Dendritic cell treated with granulocyte-macrophage colony-stimulating factor and Interleukin-4, amounts not matched to agents 40 ng/mL and 50 ng/mL, for 4 days (primary cell): Measurements from ENCODE around the gene CACNA2D4.

Experiments
- H3K27ac Mint-ChIP-seq: one replicate; pipeline ENCODE4 v1.8.0; 2022; ENCODE audit warnings: mild to moderate bottlenecking, mixed read lengths
- H3K27me3 Mint-ChIP-seq: one replicate; pipeline ENCODE4 v1.8.0; 2022; ENCODE audit warnings: mild to moderate bottlenecking, mixed read lengths
- H3K36me3 Mint-ChIP-seq: one replicate; pipeline ENCODE4 v1.8.0; 2022; ENCODE audit warnings: low read depth, mixed read lengths
- H3K4me1 Mint-ChIP-seq: one replicate; pipeline ENCODE4 v1.8.0; 2022; ENCODE audit warnings: low read depth, mixed read lengths
- H3K4me3 Mint-ChIP-seq: one replicate; pipeline ENCODE4 v1.8.0; 2022; ENCODE audit warnings: mild to moderate bottlenecking, moderate library complexity, mixed read lengths
- H3K9me3 Mint-ChIP-seq: one replicate; pipeline ENCODE4 v1.8.0; 2022; ENCODE audit warnings: mixed read lengths
- intact Hi-C: fragments of 100-400 bp; cut with micrococcal nuclease; formaldehyde crosslinking; loops from one replicate; pipeline ENCODE4 v1.15.0; 2022

Gene CACNA2D4

DNA sequence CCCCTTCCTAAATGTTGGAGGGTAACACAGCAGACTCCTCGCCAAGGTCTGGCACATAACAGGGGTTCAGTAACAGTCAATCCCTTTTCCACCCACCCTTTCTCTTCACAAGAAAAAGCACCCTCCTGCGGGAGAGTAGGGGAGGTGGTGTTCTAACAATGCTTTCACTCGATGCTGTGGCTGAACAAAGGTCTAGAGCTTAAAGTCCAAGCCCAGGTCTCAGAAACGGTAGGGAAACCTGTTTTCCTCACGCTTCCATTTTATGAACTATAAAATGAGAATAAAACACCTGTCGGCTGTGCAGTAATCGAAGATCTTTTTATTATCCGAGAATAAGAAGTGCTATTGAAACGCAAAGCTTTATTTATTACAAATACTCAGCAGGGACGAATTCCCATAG lies 20.9 kb upstream of the CACNA2D4 start:
- Mint-ChIP-seq H3K36me3 (peaks cover 44% of the 10 kb centered on the region), H3K4me3 (no peak overlapping the region), H3K4me1 (no peaks in the 10 kb centered on the region), H3K9me3 (no peaks in the 10 kb centered on the region), H3K27ac (no peak overlapping the region), H3K27me3 (no peaks in the 10 kb centered on the region)
- intact Hi-C loops = no loop called here

DNA sequence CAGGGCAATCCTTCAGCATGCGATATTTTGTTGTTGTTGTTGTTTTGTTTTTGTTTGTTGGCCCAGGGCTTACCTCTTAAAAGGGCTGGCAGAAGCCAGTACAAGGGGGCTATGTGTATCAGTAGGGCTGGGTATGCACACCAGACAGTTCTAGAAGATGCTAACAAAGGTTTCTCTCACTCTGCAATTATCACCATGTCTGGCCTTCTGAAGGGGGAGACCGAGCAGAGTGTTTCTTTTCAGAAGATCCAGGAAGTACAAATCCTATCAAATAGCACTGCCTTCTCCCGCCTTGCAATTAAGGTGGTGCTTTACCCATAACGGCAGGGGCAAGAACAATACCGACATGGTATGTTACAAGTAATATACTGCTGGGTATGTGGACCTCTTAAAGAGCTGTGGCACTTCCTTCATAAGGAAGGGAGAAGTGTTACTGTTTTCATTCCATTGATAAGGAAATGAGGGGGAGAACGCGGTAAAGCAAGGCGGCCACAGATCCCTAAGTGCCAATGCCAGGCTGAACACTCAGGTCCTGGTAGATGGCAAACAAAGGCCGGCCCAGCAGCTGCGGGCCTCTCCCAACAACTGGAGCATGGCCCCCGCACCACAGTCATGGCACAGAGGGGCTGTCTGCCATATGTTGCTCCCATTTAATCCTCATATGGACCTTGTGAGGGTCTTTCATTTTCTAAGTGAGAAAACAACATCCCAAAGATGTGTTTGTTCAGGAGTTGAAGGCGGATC lies 19.2 kb upstream of the CACNA2D4 start:
- H3K27me3 Mint-ChIP-seq = peaks cover under 1% of the 10 kb centered on the region
- intact Hi-C loops = no loop called here
- peaks cover 28% of the 10 kb centered on the region for H3K36me3 Mint-ChIP-seq
- H3K9me3 Mint-ChIP-seq = no peaks in the 10 kb centered on the region
- H3K4me3 Mint-ChIP-seq = no peak overlapping the region
- peaks cover 3% of the 10 kb centered on the region for H3K4me1 Mint-ChIP-seq
- no peak overlapping the region for H3K27ac Mint-ChIP-seq

- Mint-ChIP-seq H3K9me3 (no peaks in the 10 kb centered on the region), H3K27ac (no peak overlapping the region), H3K4me3 (no peak overlapping the region), H3K36me3 (peaks cover 21% of the 10 kb centered on the region), H3K4me1 (peaks cover 12% of the 10 kb centered on the region), H3K27me3 (peaks cover 6% of the 10 kb centered on the region)
- intact Hi-C loops = no loop called here
Measured at GRCh38 chr12:1936406-1937320, 18.2 kb upstream of the CACNA2D4 start.

DNA sequence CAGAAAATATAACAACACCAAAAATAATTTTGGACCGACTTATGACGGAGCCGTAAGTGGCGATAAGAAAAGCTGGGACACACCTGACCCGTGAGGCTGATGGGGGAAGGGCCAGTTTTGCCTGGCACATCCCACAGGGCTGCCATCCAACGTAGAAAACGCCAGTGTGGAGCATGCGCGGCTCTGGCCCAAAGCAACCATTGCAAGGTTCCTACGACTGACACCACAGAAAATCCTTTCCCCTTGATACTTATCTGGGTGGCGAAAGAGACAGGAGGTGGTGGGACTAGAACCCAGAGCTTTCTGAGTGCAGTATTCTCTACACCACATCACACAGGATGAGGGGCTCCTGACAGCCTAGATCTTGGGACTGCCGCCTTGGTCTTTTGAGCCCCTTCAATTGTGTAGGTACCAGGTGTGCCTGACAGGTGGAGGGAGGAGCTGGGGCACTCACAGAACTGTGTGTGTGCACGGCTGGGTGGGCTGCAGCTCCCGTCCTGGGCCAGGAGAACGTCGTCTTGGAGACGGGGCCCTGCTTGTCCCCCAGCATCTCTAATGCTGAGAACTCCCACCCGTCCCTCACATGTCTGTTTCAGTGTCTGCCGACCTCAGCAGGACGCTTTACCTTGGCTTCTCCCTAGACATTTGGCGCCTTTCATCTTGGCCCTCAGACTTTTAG lies 17.4 kb upstream of the CACNA2D4 start:
- Mint-ChIP-seq H3K27ac (no peak overlapping the region), H3K4me3 (no peak overlapping the region), H3K36me3 (peaks cover 13% of the 10 kb centered on the region), H3K4me1 (peaks cover 17% of the 10 kb centered on the region), H3K9me3 (no peaks in the 10 kb centered on the region), H3K27me3 (peaks cover 13% of the 10 kb centered on the region)
- intact Hi-C loops = no loop called here

GRCh38 chr12:1935242-1935641 lies 16.8 kb upstream of the CACNA2D4 start:
- no peak overlapping the region for H3K27ac Mint-ChIP-seq
- intact Hi-C loops = no loop called here
- peaks cover 19% of the 10 kb centered on the region for H3K4me1 Mint-ChIP-seq
- H3K9me3 Mint-ChIP-seq = no peaks in the 10 kb centered on the region
- H3K36me3 Mint-ChIP-seq = peaks cover 8% of the 10 kb centered on the region
- no peak overlapping the region for H3K4me3 Mint-ChIP-seq
- H3K27me3 Mint-ChIP-seq = peaks cover 13% of the 10 kb centered on the region

DNA sequence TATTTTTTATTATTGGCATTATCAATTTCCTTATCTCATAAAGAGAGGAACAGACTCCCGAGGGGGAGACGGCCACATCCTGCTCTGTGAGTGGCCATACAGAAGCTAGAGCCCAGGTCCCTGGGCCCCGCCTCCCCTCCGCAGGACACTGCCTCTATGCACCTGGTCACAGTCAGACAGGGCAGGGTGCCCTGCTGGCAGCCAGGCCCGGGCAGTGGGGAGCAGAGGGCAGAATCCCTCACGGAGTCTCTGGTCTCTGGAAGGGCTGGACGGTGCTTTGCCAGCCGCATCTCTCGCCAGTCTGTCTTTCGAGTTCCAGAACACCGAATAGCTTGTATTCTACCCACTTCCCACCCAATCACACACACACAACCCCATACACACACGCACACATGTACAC lies 16.4 kb upstream of the CACNA2D4 start:
- H3K9me3 Mint-ChIP-seq = no peaks in the 10 kb centered on the region
- intact Hi-C loops = no loop called here
- H3K36me3 Mint-ChIP-seq = peaks cover 8% of the 10 kb centered on the region
- H3K4me1 Mint-ChIP-seq = peaks cover 23% of the 10 kb centered on the region
- H3K27ac Mint-ChIP-seq = no peak overlapping the region
- no peak overlapping the region for H3K4me3 Mint-ChIP-seq
- peaks cover 13% of the 10 kb centered on the region for H3K27me3 Mint-ChIP-seq

DNA sequence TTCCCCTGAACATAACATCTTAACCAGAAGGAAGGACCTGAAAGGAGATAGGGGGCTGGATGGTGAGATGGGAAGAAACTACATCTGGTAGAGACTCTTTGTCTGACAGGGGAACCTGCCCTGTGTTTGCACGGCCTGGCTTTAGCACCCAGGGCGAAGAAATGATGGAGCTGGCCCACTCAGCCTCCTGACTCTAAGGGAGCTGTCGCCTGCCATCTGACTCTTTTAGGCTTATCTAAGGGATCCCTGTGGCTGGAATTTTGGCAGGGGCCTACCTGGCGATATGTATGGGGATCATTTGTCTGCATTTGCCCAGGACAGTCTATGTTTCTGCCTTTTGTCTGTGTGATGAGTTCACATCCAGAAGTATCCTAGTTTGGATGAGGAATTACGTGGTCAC lies 15.6 kb upstream of the CACNA2D4 start:
- H3K27me3 Mint-ChIP-seq = peaks cover 13% of the 10 kb centered on the region
- H3K4me1 Mint-ChIP-seq = peaks cover 28% of the 10 kb centered on the region
- no peaks in the 10 kb centered on the region for H3K9me3 Mint-ChIP-seq

DNA sequence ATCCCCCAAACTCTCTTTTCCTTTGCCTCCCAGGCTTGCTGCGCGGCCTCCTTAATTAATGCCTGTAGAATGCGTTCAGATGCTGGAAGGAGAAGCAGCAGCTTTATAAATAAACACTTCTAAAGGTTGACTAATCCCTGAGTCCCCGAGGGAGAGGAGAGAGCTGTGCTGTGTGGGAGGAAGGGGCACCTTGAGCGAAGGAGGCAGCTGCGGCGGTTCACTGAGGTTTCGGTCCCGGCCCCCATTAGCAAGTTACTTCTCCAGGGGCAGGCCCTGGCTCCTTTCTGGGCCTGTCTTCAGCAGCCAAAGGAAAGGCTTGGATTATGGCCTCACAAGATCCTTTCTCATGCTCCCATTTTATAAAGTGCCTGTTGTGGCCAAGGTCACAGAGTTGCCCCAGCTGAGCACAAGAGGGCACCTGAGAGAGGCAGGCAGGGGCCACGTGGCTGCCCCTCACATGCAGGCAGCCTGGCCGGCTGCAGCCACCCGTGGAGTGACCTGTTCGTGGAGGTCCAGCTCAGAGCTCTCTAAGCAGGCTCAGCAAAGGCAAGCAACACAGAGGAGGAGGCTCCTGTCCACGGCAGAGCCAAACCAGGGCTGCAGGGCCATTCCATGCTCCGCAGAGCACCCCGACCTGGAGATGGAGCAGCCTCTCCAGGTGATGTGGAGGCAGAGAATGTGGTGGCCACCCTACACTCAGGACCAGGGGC lies 15.0 kb upstream of the CACNA2D4 start:
- H3K36me3 Mint-ChIP-seq = peaks cover 7% of the 10 kb centered on the region
- peaks cover 31% of the 10 kb centered on the region for H3K4me1 Mint-ChIP-seq
- no peak overlapping the region for H3K27ac Mint-ChIP-seq
- H3K4me3 Mint-ChIP-seq = no peak overlapping the region
- intact Hi-C loops = no loop called here
- H3K9me3 Mint-ChIP-seq = no peaks in the 10 kb centered on the region
- peaks cover 13% of the 10 kb centered on the region for H3K27me3 Mint-ChIP-seq

More for the DNA sequence above, 15.6 kb upstream of the CACNA2D4 start:
- Mint-ChIP-seq H3K36me3 (peaks cover 8% of the 10 kb centered on the region), H3K27ac (no peak overlapping the region), H3K4me3 (no peak overlapping the region)
- intact Hi-C loops = no loop called here

DNA sequence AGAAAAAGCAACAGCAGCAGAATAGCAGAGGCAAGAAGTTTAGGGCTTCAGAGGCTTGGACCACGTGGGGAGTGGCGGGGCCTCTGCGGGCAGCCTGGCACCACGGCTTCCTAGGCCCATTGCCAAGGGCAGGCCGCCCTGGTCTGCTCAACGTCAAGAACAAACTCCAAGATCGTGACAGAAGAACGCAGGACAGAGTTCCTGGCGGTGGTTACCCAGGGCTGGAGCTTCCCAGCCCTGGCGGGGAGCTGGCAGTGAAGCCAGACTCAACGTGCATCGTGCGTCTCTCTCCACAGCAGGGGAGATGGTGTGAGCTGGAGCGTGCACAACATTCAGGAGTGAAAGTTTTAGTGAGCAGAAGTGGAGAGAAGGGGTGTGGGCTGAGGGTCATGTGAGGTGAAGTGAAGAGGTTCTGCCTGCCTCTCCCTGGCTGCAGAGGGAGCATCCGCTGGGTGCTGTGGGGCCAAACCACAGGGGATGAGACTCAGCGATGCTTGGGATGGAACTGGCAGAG lies 13.9 kb upstream of the CACNA2D4 start:
- Mint-ChIP-seq H3K27me3 (peaks cover 17% of the 10 kb centered on the region), H3K9me3 (no peaks in the 10 kb centered on the region), H3K4me3 (no peak overlapping the region), H3K36me3 (no peaks in the 10 kb centered on the region), H3K4me1 (peaks cover 31% of the 10 kb centered on the region), H3K27ac (no peak overlapping the region)
- intact Hi-C loops = no loop called here

GRCh38 chr12:1931642-1932041 lies 13.2 kb upstream of the CACNA2D4 start:
- peaks cover 22% of the 10 kb centered on the region for H3K27me3 Mint-ChIP-seq
- intact Hi-C loops = no loop called here
- H3K4me3 Mint-ChIP-seq = no peak overlapping the region
- H3K4me1 Mint-ChIP-seq = peaks cover 31% of the 10 kb centered on the region
- no peaks in the 10 kb centered on the region for H3K9me3 Mint-ChIP-seq
- H3K36me3 Mint-ChIP-seq = no peaks in the 10 kb centered on the region
- H3K27ac Mint-ChIP-seq = no peak overlapping the region

DNA sequence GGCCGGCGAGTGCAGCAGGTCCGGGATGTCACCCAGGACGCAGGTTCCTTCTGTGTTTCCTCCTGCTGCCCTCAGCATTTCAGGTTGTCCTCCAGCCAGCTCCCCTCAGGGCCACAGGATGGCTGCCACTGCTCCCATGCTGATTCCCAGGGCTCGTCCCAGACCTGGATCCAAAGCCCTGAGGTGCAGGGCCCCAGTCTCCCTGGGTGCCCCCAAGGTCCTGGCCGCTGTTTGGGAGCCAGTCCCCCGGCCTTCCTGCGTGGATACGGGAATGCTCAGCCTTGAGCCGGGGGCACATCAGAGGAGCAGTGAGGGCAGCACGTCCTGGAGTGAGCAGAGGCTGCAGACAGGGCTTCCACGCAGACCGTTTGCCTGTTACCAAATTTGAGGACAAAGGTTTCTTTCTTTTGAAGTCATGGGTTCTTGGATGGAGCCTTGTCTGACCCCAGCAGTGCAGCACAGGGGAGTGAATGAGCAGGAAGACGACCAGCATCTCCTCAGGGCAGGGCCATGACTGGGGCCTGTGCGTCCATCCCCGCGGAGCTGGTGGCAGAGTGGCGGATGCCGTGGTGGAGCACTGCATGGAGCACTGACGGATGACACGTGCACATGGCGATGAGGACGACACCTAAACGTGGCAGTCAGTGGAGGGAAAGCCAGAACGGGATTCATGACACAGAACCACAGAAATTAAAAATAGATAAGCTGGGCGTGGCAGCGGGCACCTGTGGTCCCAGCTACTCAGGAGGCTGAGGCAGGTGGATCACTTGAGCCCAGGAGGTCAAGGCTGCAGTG lies 12.5 kb upstream of the CACNA2D4 start:
- peaks cover 26% of the 10 kb centered on the region for H3K27me3 Mint-ChIP-seq
- intact Hi-C loops = no loop called here
- no peak overlapping the region for H3K27ac Mint-ChIP-seq
- peaks cover 31% of the 10 kb centered on the region for H3K4me1 Mint-ChIP-seq
- H3K4me3 Mint-ChIP-seq = no peak overlapping the region
- no peaks in the 10 kb centered on the region for H3K36me3 Mint-ChIP-seq
- H3K9me3 Mint-ChIP-seq = no peaks in the 10 kb centered on the region

DNA sequence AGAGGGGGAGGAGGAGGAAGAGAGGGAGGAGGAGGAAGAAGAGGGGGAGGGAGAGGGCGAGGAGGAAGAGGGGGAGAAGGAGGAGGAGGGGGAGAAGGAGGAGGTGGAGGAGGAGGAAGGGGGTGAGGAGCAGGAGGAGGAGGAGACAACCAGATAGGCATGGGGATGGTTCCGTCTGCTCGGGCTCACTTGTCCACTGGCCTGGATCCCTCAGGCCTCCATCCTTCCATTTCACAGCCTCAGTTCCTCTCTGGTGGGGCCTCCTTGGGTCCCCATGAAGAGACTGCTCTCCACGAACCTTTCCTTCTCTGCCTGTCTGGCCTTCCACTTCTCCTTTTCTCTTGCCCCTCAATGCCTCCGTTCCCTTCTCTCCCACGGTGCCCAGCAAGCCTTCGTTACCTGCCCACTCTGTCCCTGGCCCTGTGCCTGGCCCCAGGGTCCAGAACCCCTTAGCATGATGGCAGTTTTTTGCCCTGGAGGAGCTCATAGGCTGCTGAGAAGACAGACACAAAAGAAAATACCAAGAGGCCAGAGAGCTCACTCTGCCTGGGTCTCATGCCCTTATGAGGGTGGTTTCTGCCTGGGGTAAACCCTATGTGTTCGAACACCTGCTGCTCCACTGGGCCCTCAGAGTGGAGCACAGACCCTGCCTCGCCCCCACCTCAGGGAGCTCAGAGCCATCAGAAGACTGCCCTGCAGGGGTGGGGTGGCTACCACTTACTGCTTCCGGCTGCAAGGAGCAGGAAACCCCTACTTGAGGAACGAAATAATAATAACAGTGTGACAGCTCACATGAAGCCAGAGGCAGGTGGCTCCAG lies 11.7 kb upstream of the CACNA2D4 start:
- intact Hi-C loops = no loop called here
- Mint-ChIP-seq H3K4me1 (peaks cover 38% of the 10 kb centered on the region), H3K4me3 (no peak overlapping the region), H3K9me3 (no peaks in the 10 kb centered on the region), H3K27me3 (peaks cover 28% of the 10 kb centered on the region), H3K27ac (peak overlapping the region; percentile 50), H3K36me3 (no peaks in the 10 kb centered on the region)
